Neural cell (in vitro differentiated cells): Measurements from ENCODE around the gene ATP5F1D. TPM values are rescaled to one million over a fixed set of nuclear protein-coding genes. Genes with fewer than 3 reads are reported as not detected.
A peak's percentile ranks its signal among the peaks of the same experiment; 100 is the strongest.
"Not testable (repeated sequence)": the region's sequence is repeated elsewhere in the genome, so short reads cannot be mapped to it uniquely, and the experiment has no call there.

Experiments used
- H2AFZ ChIP-seq: fragments of 200-600, 300-800 bp; sonication (generic), shearing (Covaris generic); 2 replicates; pipeline ENCODE4 v1.6.0; 2014; ENCODE audit warnings: low read depth, mild to moderate bottlenecking, antibody characterized with exemption, low read length, moderate library complexity
- H3F3A ChIP-seq: fragments of 200-600 bp; shearing (Covaris generic); 2 replicates; pipeline ENCODE4 v1.6.1; 2016; ENCODE audit warnings: mild to moderate bottlenecking, moderate library complexity, mixed read lengths, antibody characterized with exemption, low read length; ENCODE audit not compliant: insufficient read depth, poor library complexity, severe bottlenecking
- H3K27ac ChIP-seq: fragments of 200-600, 300-800 bp; sonication (generic), shearing (Covaris generic); 2 replicates; pipeline ENCODE4 v1.5.1; 2014; ENCODE audit warnings: mild to moderate bottlenecking, low read length, moderate library complexity
- H3K27me3 ChIP-seq: fragments of 300-800, 200-600 bp; sonication (generic), shearing (Covaris generic); 2 replicates; pipeline ENCODE4 v1.6.0; 2014; ENCODE audit warnings: mild to moderate bottlenecking, low read depth, low read length, moderate library complexity; ENCODE audit not compliant: insufficient read depth
- H3K36me3 ChIP-seq: fragments of 300-800, 200-600 bp; sonication (generic), shearing (Covaris generic); 2 replicates; pipeline ENCODE4 v1.5.1; 2014; ENCODE audit warnings: mild to moderate bottlenecking, antibody characterized with exemption, low read length, moderate library complexity; ENCODE audit not compliant: insufficient read depth
- H3K4me2 ChIP-seq: fragments of 300-800, 200-600 bp; sonication (generic), shearing (Covaris generic); 2 replicates; pipeline ENCODE4 v1.6.0; 2014; ENCODE audit warnings: mild to moderate bottlenecking, low read length
- H3K4me3 ChIP-seq: fragments of 300-800, 200-600 bp; sonication (generic), shearing (Covaris generic); 2 replicates; pipeline ENCODE4 v1.5.1; 2014; ENCODE audit warnings: mild to moderate bottlenecking, low read length, moderate library complexity
- H3K79me2 ChIP-seq: fragments of 200-600 bp; shearing (Covaris generic); replicated peaks from 2 replicates; pipeline ENCODE4 v1.6.0; 2014; ENCODE audit warnings: mild to moderate bottlenecking, low read length, moderate library complexity; ENCODE audit not compliant: insufficient read depth
- H3K9ac ChIP-seq: fragments of 300-800, 200-600 bp; sonication (generic), shearing (Covaris generic); 2 replicates; pipeline ENCODE4 v1.6.1; 2016; ENCODE audit warnings: mild to moderate bottlenecking, low read length, mixed read lengths
- H3K9me2 ChIP-seq: fragments of 200-600 bp; shearing (Covaris generic); 2 replicates; pipeline ENCODE4 v1.6.1; 2016; ENCODE audit warnings: mild to moderate bottlenecking, low read length, mixed read lengths; ENCODE audit not compliant: insufficient read depth
- H3K9me3 ChIP-seq: fragments of 200-600, 300-800 bp; sonication (generic), shearing (Covaris generic); 2 replicates; pipeline ENCODE4 v1.6.1; 2016; ENCODE audit warnings: mild to moderate bottlenecking, mixed run types, low read length, moderate library complexity, mixed read lengths
- H4K20me1 ChIP-seq: fragments of 200-600 bp; shearing (Covaris generic); 2 replicates; pipeline ENCODE4 v1.6.1; 2016; ENCODE audit warnings: mild to moderate bottlenecking, mixed run types; ENCODE audit not compliant: insufficient read depth
- CTCF ChIP-seq: fragments of 450-650 bp; IDR thresholded peaks from 2 replicates; pipeline ENCODE4 v1.5.1; 2014; ENCODE audit warnings: antibody characterized with exemption, mild to moderate bottlenecking, moderate library complexity; ENCODE audit not compliant: poor library complexity, severe bottlenecking
- EP300 ChIP-seq: fragments of 450-650 bp; conservative IDR thresholded peaks from 2 replicates; pipeline ENCODE4 v1.6.1; 2014; ENCODE audit warnings: antibody characterized with exemption, mild to moderate bottlenecking, moderate library complexity; ENCODE audit not compliant: poor library complexity, severe bottlenecking
- EZH2 ChIP-seq: fragments of 200-600, 300-800 bp; shearing (Covaris generic), sonication (generic); IDR thresholded peaks from 2 replicates; pipeline ENCODE4 v1.6.1; 2014; ENCODE audit warnings: antibody characterized with exemption, low read length, borderline replicate concordance, mild to moderate bottlenecking; ENCODE audit not compliant: insufficient read depth, poor library complexity, severe bottlenecking
- MXI1 ChIP-seq: fragments of 450-650 bp; conservative IDR thresholded peaks from 2 replicates; pipeline ENCODE4 v1.6.1; 2014; ENCODE audit warnings: antibody characterized with exemption, mild to moderate bottlenecking; ENCODE audit not compliant: poor library complexity, severe bottlenecking
- POLR2AphosphoS5 ChIP-seq: IDR thresholded peaks from 2 replicates; pipeline ENCODE4 v1.6.1; 2012
- RAD21 ChIP-seq: fragments of 450-650 bp; conservative IDR thresholded peaks from 2 replicates; pipeline ENCODE4 v1.6.1; 2014; ENCODE audit warnings: antibody characterized with exemption, mild to moderate bottlenecking, moderate library complexity
- REST ChIP-seq: IDR thresholded peaks from 2 replicates; pipeline ENCODE4 v1.6.1; 2012; ENCODE audit warnings: borderline replicate concordance
- SMC3 ChIP-seq: fragments of 450-650 bp; conservative IDR thresholded peaks from 2 replicates; pipeline ENCODE4 v1.6.1; 2014; ENCODE audit warnings: antibody characterized with exemption, mild to moderate bottlenecking, moderate library complexity; ENCODE audit not compliant: poor library complexity
- TAF1 ChIP-seq: IDR thresholded peaks from 2 replicates; pipeline ENCODE4 v1.6.1; 2012; ENCODE audit warnings: low read depth
- polyA plus RNA-seq: library from polyadenylated mRNA; depleted of rRNA; stranded (reverse); fragments of >200 nt; gene quantifications from 2 replicates; pipeline ENCODE4 v1.2.3, GENCODE V29; 2014

Gene ATP5F1D
- polyA plus RNA-seq, 1 donor from 2014 or later, result 47.8 TPM

- no peak for TF ChIP-seq REST
- TF ChIP-seq POLR2AphosphoS5, result no peak
- H3K27ac ChIP-seq, result no peak overlapping the region
- H3K4me3 ChIP-seq, result no peak overlapping the region
- no peaks in the 10 kb centered on the region for H3K27me3 ChIP-seq
- H3F3A ChIP-seq, result no peaks in the 10 kb centered on the region
- peak overlapping the region; percentile 16 for H3K9ac ChIP-seq
- no peaks in the 10 kb centered on the region for H4K20me1 ChIP-seq
- H3K79me2 ChIP-seq, result peaks cover 13% of the 10 kb centered on the region
- H3K36me3 ChIP-seq, result no peaks in the 10 kb centered on the region
- no peaks in the 10 kb centered on the region for H3K9me3 ChIP-seq
- no peaks in the 10 kb centered on the region for H3K9me2 ChIP-seq
- no peak overlapping the region for H2AFZ ChIP-seq
- H3K4me2 ChIP-seq, result no peak overlapping the region
Observed at GRCh38 chr19:1245494-1246264, 4.1 kb downstream of the ATP5F1D start.

- H3K27ac ChIP-seq, H3K4me3 ChIP-seq, H3F3A ChIP-seq, H3K9me2 ChIP-seq, H3K9me3 ChIP-seq, H3K36me3 ChIP-seq, H2AFZ ChIP-seq, H3K9ac ChIP-seq, H3K27me3 ChIP-seq, H3K4me2 ChIP-seq, H4K20me1 ChIP-seq: not testable (repeated sequence)
- peaks cover 21% of the 10 kb centered on the region for H3K79me2 ChIP-seq
Observed at GRCh38 chr19:1246265-1247087, 4.9 kb downstream of the ATP5F1D start.

GRCh38 chr19:1247748-1248138, 6.2 kb downstream of the ATP5F1D start:
- H3K9ac ChIP-seq, result peak overlapping the region; percentile 98
- peak overlapping the region; percentile 93 for H3K27ac ChIP-seq
- H3K4me3 ChIP-seq, result peak overlapping the region; percentile 93
- no peaks in the 10 kb centered on the region for H3K9me3 ChIP-seq
- H3F3A ChIP-seq, result no peaks in the 10 kb centered on the region
- no peak overlapping the region for H2AFZ ChIP-seq
- H4K20me1 ChIP-seq, result no peaks in the 10 kb centered on the region
- H3K27me3 ChIP-seq, result no peaks in the 10 kb centered on the region
- no peaks in the 10 kb centered on the region for H3K36me3 ChIP-seq
- H3K79me2 ChIP-seq, result peaks cover 33% of the 10 kb centered on the region
- H3K9me2 ChIP-seq, result no peaks in the 10 kb centered on the region
- no peak overlapping the region for H3K4me2 ChIP-seq
- TF ChIP-seq CTCF (no peak), EZH2 (no peak), REST (no peak), TAF1 (no peak), MXI1 (no peak), RAD21 (no peak), EP300 (no peak), SMC3 (no peak), POLR2AphosphoS5 (no peak)
